NOMO-1 treated with DMSO at 0.1 percent for 48 hours (cell line): Measurements from ENCODE around the gene ZNRF1.

Experiments used
- DNase-seq: peaks from one replicate; lab custom pipeline; 2025; ENCODE audit not compliant: unreplicated experiment; lab: John Stamatoyannopoulos, UW

ZNRF1 gene

GRCh38 chr16:75138636-75139035 is 139.8 kb downstream of the ZNRF1 start:
- no peak for DNase-seq

DNA sequence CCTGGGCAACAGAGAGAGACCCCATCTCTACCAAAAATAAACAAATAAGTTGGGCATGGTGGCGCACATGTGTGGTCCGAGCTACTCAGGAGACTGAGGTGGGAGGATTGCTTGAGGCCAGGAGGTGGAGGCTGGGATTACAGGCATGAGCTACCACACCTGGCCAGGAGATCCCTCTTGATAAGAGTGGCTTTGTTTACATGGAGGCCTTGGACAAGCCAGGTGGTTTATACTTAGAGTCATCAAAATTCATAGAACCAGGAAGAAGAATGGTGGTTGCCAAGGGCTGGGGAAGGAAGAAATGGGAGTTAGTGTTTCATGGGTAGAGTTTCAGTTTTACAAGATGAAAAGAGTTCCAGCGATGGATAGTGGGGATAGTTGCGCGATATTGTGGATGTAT is 140.7 kb downstream of the ZNRF1 start:
- no peak for DNase-seq

DNA sequence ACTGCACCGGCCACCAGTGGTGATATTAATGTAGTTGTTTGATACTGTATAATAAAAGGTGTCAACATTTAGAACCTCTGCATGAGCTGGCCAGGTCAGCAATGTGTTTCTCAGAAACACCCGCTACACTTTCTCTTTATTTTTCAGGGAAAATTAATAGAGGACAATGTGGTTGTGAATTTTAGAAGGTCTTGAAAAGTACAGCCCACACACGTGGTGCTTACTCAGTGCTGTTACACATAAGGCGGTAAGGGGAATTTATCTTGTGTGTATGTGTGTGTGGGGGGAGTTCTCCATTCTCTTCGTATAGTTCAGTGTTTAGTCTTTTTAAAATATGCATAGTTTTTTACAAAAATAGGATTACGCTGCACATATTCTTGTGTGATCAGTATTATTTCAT is 145.1 kb downstream of the ZNRF1 start:
- no peak for DNase-seq

DNA sequence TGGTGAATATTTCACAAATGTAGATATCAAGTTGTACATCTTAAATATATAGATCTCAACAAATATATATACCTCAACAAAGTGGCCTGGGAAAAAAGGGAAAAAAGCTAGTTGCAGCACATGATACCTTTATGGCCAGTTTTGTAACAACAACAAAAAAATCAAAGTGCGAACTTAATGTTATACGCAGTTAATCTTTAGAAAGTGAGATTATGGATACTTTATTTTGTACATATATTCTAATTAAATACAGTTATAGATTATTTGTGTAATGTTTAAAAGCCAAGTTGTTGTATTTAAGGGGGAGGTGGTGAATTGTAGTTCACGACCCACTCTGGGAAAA is 149.1 kb downstream of the ZNRF1 start:
- DNase-seq: no peak

- peak; percentile 82 for DNase-seq
These were observed 149.7 kb downstream of the ZNRF1 start, which contains the start of gene ZFP1 for GRCh38 chr16:75148311-75149195. TSS of gene ZFP1 (plus strand) at chr16:75148524. CDS start at chr16:75152952, 4,428 bp downstream.

DNA sequence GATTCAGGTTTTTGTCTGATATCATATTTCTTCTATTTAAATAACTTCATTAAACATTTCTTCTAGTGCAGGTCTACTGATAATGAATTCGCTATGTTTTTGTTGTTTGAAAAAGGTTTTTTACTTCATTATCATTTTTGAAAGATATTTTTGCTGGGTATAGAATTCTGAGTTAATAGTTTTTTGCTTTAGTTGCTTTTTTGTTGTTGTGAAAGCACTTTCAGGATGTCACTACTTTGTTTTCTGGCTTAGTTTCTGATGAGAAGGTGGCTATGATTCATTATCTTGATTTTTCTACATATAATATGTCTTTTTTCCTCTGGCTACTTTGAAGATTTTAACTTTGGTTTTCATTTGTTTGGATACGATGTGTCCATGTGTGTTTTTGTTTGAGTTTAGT is 153.0 kb downstream of the ZNRF1 start:
- no peak for DNase-seq

GRCh38 chr16:75152635-75153034 is 153.8 kb downstream of the ZNRF1 start:
- no peak for DNase-seq

GRCh38 chr16:75160386-75160785 is 161.6 kb downstream of the ZNRF1 start:
- DNase-seq: no peak
